GM19023 (cell line): Measurements from ENCODE around the gene KRTAP5-4.

ENCODE experiments used
- ATAC-seq: cut with Tn5 transposase; IDR thresholded peaks from one replicate; pipeline ENCODE4 v1.9.1; 2021; ENCODE audit warnings: mild to moderate bottlenecking, moderate library complexity; ENCODE audit not compliant: unreplicated experiment

KRTAP5-4 gene

GRCh38 chr11:1574238-1574932 is 47.6 kb downstream of the KRTAP5-4 start:
- no peak for ATAC-seq

GRCh38 chr11:1573903-1574237 is 48.1 kb downstream of the KRTAP5-4 start:
- ATAC-seq, result no peak

- no peak for ATAC-seq
Observed at GRCh38 chr11:1573077-1573902, 48.6 kb downstream of the KRTAP5-4 start.

GRCh38 chr11:1572197-1573076 is 49.5 kb downstream of the KRTAP5-4 start, which contains the start of gene DUSP8:
Gene DUSP8, minus strand, starts transcription at chr11:1572271. Its CDS starts 6,445 bp downstream, at chr11:1565826.
- ATAC-seq, result peak; percentile 69

- peak; percentile 12 for ATAC-seq
Observed at GRCh38 chr11:1571760-1572196, 50.2 kb downstream of the KRTAP5-4 start.
